Mucosa of descending colon (tissue), 3 donors: ENCODE data around the gene MTMR2. TPM values are rescaled to one million over a fixed set of nuclear protein-coding genes. Genes with fewer than 3 reads are reported as not detected.
"Not testable (repeated sequence)": the region's sequence is repeated elsewhere in the genome, so short reads cannot be mapped to it uniquely, and the experiment has no call there.

ENCODE experiments used
- ATAC-seq: fragments of 200-7000 bp; cut with Tn5 transposase; one replicate; pipeline ENCODE4 v1.9.1; 2020; ENCODE audit warnings: mild to moderate bottlenecking, moderate library complexity
- DNase-seq, 3 donors: peaks; one replicate each; pipeline ENCODE4 v3.0.0-alpha.2; 2020
- H3K36me3 ChIP-seq: fragments of 200-600 bp; one replicate; pipeline ENCODE4 v1.8.0; 2021; ENCODE audit warnings: low read depth, mild to moderate bottlenecking
- H3K4me1 ChIP-seq: fragments of 200-600 bp; one replicate; pipeline ENCODE4 v1.8.0; 2021; ENCODE audit warnings: low read depth, mild to moderate bottlenecking
- H3K4me3 ChIP-seq: fragments of 200-600 bp; one replicate; pipeline ENCODE4 v1.8.0; 2021; ENCODE audit warnings: mild to moderate bottlenecking
- H3K9me3 ChIP-seq: fragments of 200-600 bp; one replicate; pipeline ENCODE4 v1.8.0; 2021; ENCODE audit warnings: mild to moderate bottlenecking
- CTCF ChIP-seq: fragments of 200-600 bp; IDR thresholded peaks from one replicate; pipeline ENCODE4 v1.8.0; 2022; ENCODE audit warnings: antibody characterized with exemption, mild to moderate bottlenecking
- intact Hi-C, 2 donors: fragments of 100-400 bp; cut with DNase I in 1 of 2; cut with micrococcal nuclease in 1 of 2; formaldehyde crosslinking; loops; one replicate each; pipeline versions ENCODE4 v1.11.0 to v1.11.1; 2022; cut with DNase I, micrococcal nuclease
- total RNA-seq, 3 donors: library from RNA; stranded (reverse); fragmentation: NEBNext Ultra II Directional in 2 of 3; extraction: Animal tissue kit (Norgen Biotek cat#: 25700) in 2 of 3; gene quantifications; one replicate each; pipeline versions ENCODE4 v1.2.1 to v1.2.4, GENCODE V29; 2021 to 2023
- donor health status: DM: no; HTN: no; CAD: no; lungs with moderate emphysema.
- donor health status: DM: no; HTN: no; CAD: no.
- donor health status: DM: no; HTN: yes; CAD: no.

Gene MTMR2
- total RNA-seq, 3 donors from 2014 or later = 19.9 to 31.1 (median 21.3) TPM

- ATAC-seq (no peak), DNase-seq (no peak)
- Histone ChIP-seq H3K4me1 (no peaks in the 10 kb centered on the region), H3K4me3 (no peak overlapping the region), H3K36me3 (no peaks in the 10 kb centered on the region), H3K9me3 (no peaks in the 10 kb centered on the region)
- intact Hi-C loops = no loop called here
- no peak for TF ChIP-seq CTCF
Measured at GRCh38 chr11:95867105-95867504, 56.8 kb downstream of the MTMR2 start.

GRCh38 chr11:95863486-95864140 lies 60.3 kb downstream of the MTMR2 start:
- Histone ChIP-seq H3K9me3 (no peaks in the 10 kb centered on the region), H3K36me3 (no peaks in the 10 kb centered on the region), H3K4me1 (no peaks in the 10 kb centered on the region), H3K4me3 (no peak overlapping the region)
- no peak for ATAC-seq
- DNase-seq = no peak
- intact Hi-C loops = no loop called here
- no peak for TF ChIP-seq CTCF

- ATAC-seq, H3K4me1 ChIP-seq, H3K36me3 ChIP-seq, H3K9me3 ChIP-seq, DNase-seq, intact Hi-C loops, H3K4me3 ChIP-seq: not testable (repeated sequence)
Measured at GRCh38 chr11:95860024-95860423, 63.9 kb downstream of the MTMR2 start.

- H3K36me3 ChIP-seq, H3K4me1 ChIP-seq, intact Hi-C loops, H3K9me3 ChIP-seq, DNase-seq, H3K4me3 ChIP-seq, ATAC-seq: not testable (repeated sequence)
Measured at GRCh38 chr11:95854362-95854761, 69.5 kb downstream of the MTMR2 start.

- Histone ChIP-seq H3K36me3 (no peaks in the 10 kb centered on the region), H3K9me3 (no peaks in the 10 kb centered on the region), H3K4me3 (no peak overlapping the region), H3K4me1 (no peaks in the 10 kb centered on the region)
- ATAC-seq (no peak), DNase-seq (no peak)
- intact Hi-C loops = no loop called here
- TF ChIP-seq CTCF = no peak
Measured at GRCh38 chr11:95853862-95854261, 70.0 kb downstream of the MTMR2 start.

GRCh38 chr11:95853138-95853537 lies 70.8 kb downstream of the MTMR2 start:
- no peaks in the 10 kb centered on the region for H3K9me3 ChIP-seq
- intact Hi-C loops = no loop called here
- no peak for ATAC-seq
- no peaks in the 10 kb centered on the region for H3K36me3 ChIP-seq
- TF ChIP-seq CTCF = no peak
- H3K4me3 ChIP-seq = no peak overlapping the region
- no peak for DNase-seq
- H3K4me1 ChIP-seq = no peaks in the 10 kb centered on the region

GRCh38 chr11:95850137-95850536 lies 73.8 kb downstream of the MTMR2 start:
- H3K36me3 ChIP-seq = no peaks in the 10 kb centered on the region

More at GRCh38 chr11:95850137-95850536, 73.8 kb downstream of the MTMR2 start:
- Histone ChIP-seq H3K9me3 (no peaks in the 10 kb centered on the region), H3K4me1 (no peaks in the 10 kb centered on the region), H3K4me3 (no peak overlapping the region)
- no peak for TF ChIP-seq CTCF
- intact Hi-C loops = no loop called here
- ATAC-seq = no peak
- no peak for DNase-seq
